Measurements from ENCODE around the gene DLEU7. TPM values are rescaled to one million over a fixed set of nuclear protein-coding genes. Genes with fewer than 3 reads are reported as not detected.
A peak's percentile ranks its signal among the peaks of the same experiment; 100 is the strongest.

DLEU7 gene
- total and polyA plus RNA-seq, 2 of the 8 experiments (the other 6 are each of a cell fraction or from before 2014, with no cell fraction given), result 4.9 to 5.2 TPM

- Histone ChIP-seq H3K18ac (ENCODE audit: extremely low read depth, low read length) (peak overlapping the region; percentile 93), H3K4me1 (replicated peaks in 1 of 4; ENCODE audit: control insufficient read depth in 3 of 4, insufficient read depth in 4 of 4, low read length in 3 of 4) (peaks cover 2 to 22% (median 10%) of the 10 kb centered on the region in 4 experiments), H2AFZ (ENCODE audit: low read length) (peak overlapping the region; percentile 93), H3K9ac (replicated peaks in 1 of 4; ENCODE audit: extremely low read depth in 1 of 4, low read depth in 3 of 4, low read length in 3 of 4) (peak overlapping the region in 2 of 4 experiments; percentile 46 to 59; a peak in 4 of 7 replicates), H4K20me1 (replicated peaks in 1 of 2; ENCODE audit: control insufficient read depth in 1 of 2, insufficient read depth in 2 of 2, low read length in 2 of 2) (no peaks in the 10 kb centered on the region), H3K4me2 (ENCODE audit: insufficient read depth in 1 of 2, low read depth in 2 of 2, low read length in 2 of 2) (peak overlapping the region; percentile 81 to 91), H4K8ac (ENCODE audit: extremely low read depth, insufficient read depth, low read length) (peak overlapping the region; percentile 88; the same call in 1 of the 2 replicates), H3K27ac (ENCODE audit: low read depth, low read length) (no peak overlapping the region), H3K23me2 (ENCODE audit: low read depth, low read length) (peaks cover 7% of the 10 kb centered on the region; the same call in 1 of the 2 replicates), H3K56ac (replicated peaks; ENCODE audit: insufficient read length, low read depth, low read length) (no peak overlapping the region), H3K14ac (ENCODE audit: insufficient read length) (no peak overlapping the region), H3K9me3 (ENCODE audit: insufficient read depth in 2 of 2, low read depth in 1 of 2, low read length in 1 of 2) (no peaks in the 10 kb centered on the region), H2BK120ac (replicated peaks; ENCODE audit: low read depth, low read length) (no peak overlapping the region), H3K79me2 (ENCODE audit: control insufficient read depth in 1 of 2, insufficient read depth in 2 of 2, low read length in 2 of 2) (no peaks in the 10 kb centered on the region; a peak in 1 of 4 replicates), H3K79me1 (ENCODE audit: low read depth, low read length) (peaks cover 3% of the 10 kb centered on the region; the same call in 1 of the 2 replicates), H2BK20ac (ENCODE audit: low read length) (0 out of 2 replicates have a peak overlapping the region, but pooled peaks have one; percentile 26), H3K4ac (replicated peaks; ENCODE audit: insufficient read length, low read depth, low read length) (no peak overlapping the region), H2BK15ac (ENCODE audit: low read length) (no peak overlapping the region), H3K27me3 (replicated peaks in 1 of 4; ENCODE audit: control insufficient read depth in 3 of 4, extremely low read depth in 1 of 4, insufficient read depth in 3 of 4, low read length in 3 of 4) (peaks cover 6 to 23% (median 12%) of the 10 kb centered on the region in 4 experiments; a peak in 6 of 7 replicates), H3K23ac (ENCODE audit: insufficient read length) (no peak overlapping the region), H4K91ac (replicated peaks; ENCODE audit: insufficient read length, low read length) (no peak overlapping the region), H3K36me3 (ENCODE audit: control insufficient read depth in 2 of 4, insufficient read depth in 4 of 4, low read length in 3 of 4) (no peaks in the 10 kb centered on the region; a peak in 1 of 8 replicates), H3K4me3 (ENCODE audit: extremely low read depth in 1 of 4, insufficient read depth in 2 of 4, low read depth in 3 of 4, low read length in 4 of 4) (peak overlapping the region; percentile 54 to 68 (median 54)), H2AK5ac (ENCODE audit: low read depth, low read length) (no peak overlapping the region), H4K5ac (ENCODE audit: insufficient read length, low read depth, low read length) (no peak overlapping the region), H2BK5ac (ENCODE audit: low read depth, low read length) (no peak overlapping the region; the same call in 1 of the 2 replicates), H2BK12ac (ENCODE audit: low read depth, low read length) (0 out of 2 replicates have a peak overlapping the region, but pooled peaks have one; percentile 17)
- 42% methylated on average over 10 of the region's 10 CpGs; no CpG with 5 or more reads in 1 of the 2 experiments for WGBS, 2 experiments (ENCODE audit: extremely low coverage in 1 of 2, insufficient coverage in 1 of 2, insufficient read length in 1 of 2, insufficient replicate concordance in 2 of 2, low coverage in 1 of 2, low lambda C conversion rate in 2 of 2, missing lambda C conversion rate in 1 of 2)
- no peak for FAIRE-seq
- POLR2A ChIA-PET (ENCODE audit: partially characterized antibody), result interaction anchor here (1.0 to 1.6 kb wide), 4 partner anchors 17 to 67 kb away, joined by 3 to 5 read pairs (median 4); partner anchors contain the start of gene RNASEH2B
- CTCF ChIA-PET (ENCODE audit: partially characterized antibody), result interaction anchor here (0.7 to 1.6 kb wide), 4 partner anchors 68 to 226 kb away, joined by 4 to 8 read pairs (median 4); partner anchors contain the start of gene RNASEH2B
- DNase-seq (ENCODE audit: low read depth in 1 of 2, low spot score in 2 of 2), result no peak
- TF ChIP-seq SUZ12 (IDR thresholded peaks at IDR 0.05; ENCODE audit: low read length) (no peak), JUN (IDR thresholded peaks at IDR 0.05; ENCODE audit: low read depth, low read length) (no peak), TAF1 (IDR thresholded peaks at IDR 0.05; ENCODE audit: low read depth, low read length) (no peak), HDAC6 (IDR thresholded peaks at IDR 0.05; ENCODE audit: low read depth, low read length) (no peak), CHD1 (IDR thresholded peaks at IDR 0.05; ENCODE audit: low read depth, low read length) (no peak), PHF8 (conservative IDR thresholded peaks at IDR 0.05; ENCODE audit: low read depth, low read length) (no peak), SP4 (IDR thresholded peaks at IDR 0.05; ENCODE audit: low read length) (no peak), JUND (IDR thresholded peaks at IDR 0.05; ENCODE audit: low read length) (no peak), EZH2 (IDR thresholded peaks at IDR 0.05; ENCODE audit: low read depth, low read length, severe bottlenecking) (no peak), TCF12 (IDR thresholded peaks at IDR 0.05; ENCODE audit: low read depth, low read length) (no peak), E2F6 (IDR thresholded peaks at IDR 0.05) (no peak), ASH2L (IDR thresholded peaks at IDR 0.05; ENCODE audit: low read length) (no peak)
Observed at GRCh38 chr13:50842251-50842989, 1.1 kb downstream of the DLEU7 start.

Measured in H1 (cell line).